ENCODE measurements around the gene SLC16A13. TPM values are rescaled to one million over a fixed set of nuclear protein-coding genes. Genes with fewer than 3 reads are reported as not detected.

The SLC16A13 gene
- total RNA-seq, 1 experiment from 2014 or later: 13.1 TPM

DNA sequence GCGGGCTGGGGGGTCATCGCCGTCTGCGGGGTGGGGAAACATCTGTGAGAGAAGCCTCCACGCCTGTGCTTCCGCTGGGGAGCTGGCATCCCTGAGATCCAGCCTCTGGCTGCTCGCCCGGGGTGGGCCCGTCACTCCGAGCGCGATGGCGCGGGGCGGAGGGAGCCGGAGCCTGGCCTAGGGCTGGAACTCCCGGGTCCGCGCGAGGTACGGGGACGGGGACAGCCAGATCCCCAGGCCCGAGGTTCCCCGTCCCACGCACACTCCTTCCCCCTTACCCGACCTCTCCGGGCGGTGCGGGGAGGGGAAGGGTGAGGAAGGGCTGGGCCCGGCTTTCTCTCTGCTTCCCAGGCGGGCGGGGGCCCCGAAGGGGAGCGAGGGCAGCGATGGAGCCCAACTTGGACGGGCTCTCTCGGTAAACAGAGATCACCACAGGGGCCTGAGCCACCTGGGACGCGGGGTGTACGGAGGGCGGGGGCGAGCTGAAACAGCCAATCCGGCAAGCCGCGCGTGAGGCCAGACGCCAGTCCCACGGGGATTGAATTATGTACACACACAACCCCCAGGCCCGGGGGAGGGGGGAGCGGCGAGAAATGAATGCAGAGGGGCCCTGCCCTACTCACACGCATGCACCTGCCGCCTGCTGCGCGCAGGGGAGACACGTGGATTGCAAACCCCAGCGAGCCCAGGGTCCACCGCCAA is 7.8 kb downstream of the SLC16A13 start, which contains the start of gene SLC16A11:
TSS of gene SLC16A11 (minus strand) at position 596 of the 702 bp plus-strand sequence. CDS start at position 17, 579 bp downstream.
- DNase-seq (ENCODE audit: low read depth, low spot score): no peak
- ATAC-seq: peak; percentile 60
- intact Hi-C loops (cut with micrococcal nuclease; ENCODE audit: unreplicated experiment) (loop anchor here (10.0 kb wide), 1 partner anchor 121 kb away; no protein-coding TSS in a partner anchor), in situ Hi-C loops (cut with HindIII; ENCODE audit: low pct_unique_long_range_greater_than_20kb, low sequenced_read_pairs) (no loop called here)
- Histone ChIP-seq H3K4me1 (ENCODE audit: control insufficient read depth, insufficient read depth, low read length) (peaks cover 12% of the 10 kb centered on the region), H3K27me3 (ENCODE audit: control insufficient read depth, insufficient read depth, low read length) (no peaks in the 10 kb centered on the region), H3K36me3 (ENCODE audit: control insufficient read depth, insufficient read depth, low read length) (no peaks in the 10 kb centered on the region), H3K4me3 (ENCODE audit: low read depth in 2 of 2, low read length in 2 of 2) (peak within 1 kb of the TSS; percentile 37 to 55), H3K27ac (ENCODE audit: low read length) (no peak within 1 kb of the TSS), H3K9me3 (ENCODE audit: control insufficient read depth, insufficient read depth, low read depth, low read length) (no peaks in the 10 kb centered on the region)
- TF ChIP-seq POLR2AphosphoS5 (IDR thresholded peaks at IDR 0.05; ENCODE audit: low read depth, low read length) (no peak), TCF7L2 (IDR thresholded peaks at IDR 0.05; ENCODE audit: low read depth, low read length) (no peak)
- TF ChIP-seq, protein P1, sequence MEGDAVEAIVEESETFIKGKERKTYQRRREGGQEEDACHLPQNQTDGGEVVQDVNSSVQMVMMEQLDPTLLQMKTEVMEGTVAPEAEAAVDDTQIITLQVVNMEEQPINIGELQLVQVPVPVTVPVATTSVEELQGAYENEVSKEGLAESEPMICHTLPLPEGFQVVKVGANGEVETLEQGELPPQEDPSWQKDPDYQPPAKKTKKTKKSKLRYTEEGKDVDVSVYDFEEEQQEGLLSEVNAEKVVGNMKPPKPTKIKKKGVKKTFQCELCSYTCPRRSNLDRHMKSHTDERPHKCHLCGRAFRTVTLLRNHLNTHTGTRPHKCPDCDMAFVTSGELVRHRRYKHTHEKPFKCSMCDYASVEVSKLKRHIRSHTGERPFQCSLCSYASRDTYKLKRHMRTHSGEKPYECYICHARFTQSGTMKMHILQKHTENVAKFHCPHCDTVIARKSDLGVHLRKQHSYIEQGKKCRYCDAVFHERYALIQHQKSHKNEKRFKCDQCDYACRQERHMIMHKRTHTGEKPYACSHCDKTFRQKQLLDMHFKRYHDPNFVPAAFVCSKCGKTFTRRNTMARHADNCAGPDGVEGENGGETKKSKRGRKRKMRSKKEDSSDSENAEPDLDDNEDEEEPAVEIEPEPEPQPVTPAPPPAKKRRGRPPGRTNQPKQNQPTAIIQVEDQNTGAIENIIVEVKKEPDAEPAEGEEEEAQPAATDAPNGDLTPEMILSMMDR (IDR thresholded peaks at IDR 0.05): no peak
- ChIA-PET POLR2A (interaction anchor here (0.9 kb wide), 1 partner anchor 175 kb away, joined by 4 read pairs; no protein-coding TSS in a partner anchor), CTCF (no interaction called here)
- no TSS peak for BruUV-seq (replicated peaks)

DNA sequence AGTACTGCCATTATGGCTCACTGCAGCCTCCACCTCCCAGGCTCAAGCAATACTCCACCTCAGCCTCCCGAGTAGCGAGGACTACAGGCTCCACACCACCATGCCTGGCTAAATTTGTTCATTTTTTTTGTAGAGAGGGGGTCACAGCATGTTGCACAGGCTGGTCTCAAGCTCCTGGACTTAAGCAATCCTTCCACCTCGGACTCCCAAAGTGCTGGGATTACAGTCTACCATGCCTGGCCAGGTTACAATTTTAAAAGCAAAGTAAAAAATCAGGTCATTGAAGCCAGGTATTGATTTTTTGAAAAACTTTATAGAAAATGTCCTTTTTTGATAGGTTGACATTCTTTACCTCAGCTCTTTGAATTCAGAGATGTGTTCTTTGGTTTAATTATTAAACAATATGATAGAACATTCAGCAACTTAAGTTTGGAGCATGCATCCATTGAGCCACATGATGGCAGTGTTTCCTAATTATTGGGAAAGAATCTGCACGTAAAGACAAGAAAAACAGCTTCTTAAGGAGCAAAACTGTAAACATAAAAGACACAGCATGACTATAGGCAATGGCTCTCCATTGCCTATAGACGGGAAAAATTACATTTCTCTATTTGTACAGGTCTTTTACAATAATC is 9.8 kb downstream of the SLC16A13 start:
- POLR2A ChIA-PET: no interaction called here
- ATAC-seq (peak; percentile 37; the same call in 1 of the 2 replicates), DNase-seq (ENCODE audit: low read depth, low spot score) (peak; percentile 77)
- Histone ChIP-seq H3K9me3 (ENCODE audit: control insufficient read depth, insufficient read depth, low read depth, low read length) (no peaks in the 10 kb centered on the region), H3K4me1 (ENCODE audit: control insufficient read depth, insufficient read depth, low read length) (peaks cover 22% of the 10 kb centered on the region), H3K27me3 (ENCODE audit: control insufficient read depth, insufficient read depth, low read length) (no peaks in the 10 kb centered on the region), H3K36me3 (ENCODE audit: control insufficient read depth, insufficient read depth, low read length) (no peaks in the 10 kb centered on the region), H3K27ac (ENCODE audit: low read length) (no peak overlapping the region), H3K4me3 (ENCODE audit: low read depth in 2 of 2, low read length in 2 of 2) (no peak overlapping the region)
- no peak for TF ChIP-seq TCF7L2 (IDR thresholded peaks at IDR 0.05; ENCODE audit: low read depth, low read length)
- TF ChIP-seq, protein P1 (IDR thresholded peaks at IDR 0.05): peak; percentile 75; the same call in 1 of the 2 replicates
- no peak for TF ChIP-seq POLR2AphosphoS5 (IDR thresholded peaks at IDR 0.05; ENCODE audit: low read depth, low read length)
- TF ChIP-seq, protein P2, sequence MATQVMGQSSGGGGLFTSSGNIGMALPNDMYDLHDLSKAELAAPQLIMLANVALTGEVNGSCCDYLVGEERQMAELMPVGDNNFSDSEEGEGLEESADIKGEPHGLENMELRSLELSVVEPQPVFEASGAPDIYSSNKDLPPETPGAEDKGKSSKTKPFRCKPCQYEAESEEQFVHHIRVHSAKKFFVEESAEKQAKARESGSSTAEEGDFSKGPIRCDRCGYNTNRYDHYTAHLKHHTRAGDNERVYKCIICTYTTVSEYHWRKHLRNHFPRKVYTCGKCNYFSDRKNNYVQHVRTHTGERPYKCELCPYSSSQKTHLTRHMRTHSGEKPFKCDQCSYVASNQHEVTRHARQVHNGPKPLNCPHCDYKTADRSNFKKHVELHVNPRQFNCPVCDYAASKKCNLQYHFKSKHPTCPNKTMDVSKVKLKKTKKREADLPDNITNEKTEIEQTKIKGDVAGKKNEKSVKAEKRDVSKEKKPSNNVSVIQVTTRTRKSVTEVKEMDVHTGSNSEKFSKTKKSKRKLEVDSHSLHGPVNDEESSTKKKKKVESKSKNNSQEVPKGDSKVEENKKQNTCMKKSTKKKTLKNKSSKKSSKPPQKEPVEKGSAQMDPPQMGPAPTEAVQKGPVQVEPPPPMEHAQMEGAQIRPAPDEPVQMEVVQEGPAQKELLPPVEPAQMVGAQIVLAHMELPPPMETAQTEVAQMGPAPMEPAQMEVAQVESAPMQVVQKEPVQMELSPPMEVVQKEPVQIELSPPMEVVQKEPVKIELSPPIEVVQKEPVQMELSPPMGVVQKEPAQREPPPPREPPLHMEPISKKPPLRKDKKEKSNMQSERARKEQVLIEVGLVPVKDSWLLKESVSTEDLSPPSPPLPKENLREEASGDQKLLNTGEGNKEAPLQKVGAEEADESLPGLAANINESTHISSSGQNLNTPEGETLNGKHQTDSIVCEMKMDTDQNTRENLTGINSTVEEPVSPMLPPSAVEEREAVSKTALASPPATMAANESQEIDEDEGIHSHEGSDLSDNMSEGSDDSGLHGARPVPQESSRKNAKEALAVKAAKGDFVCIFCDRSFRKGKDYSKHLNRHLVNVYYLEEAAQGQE (IDR thresholded peaks at IDR 0.05; ENCODE audit: insufficient read depth in 1 of 2, low read depth in 2 of 2, low read length in 1 of 2): no peak
- TF ChIP-seq SIN3A (IDR thresholded peaks at IDR 0.05; ENCODE audit: borderline replicate concordance, insufficient read depth, low read depth, low read length): no peak
- in situ Hi-C loops (cut with HindIII; ENCODE audit: low pct_unique_long_range_greater_than_20kb, low sequenced_read_pairs): no loop called here
- no TSS peak for BruUV-seq (replicated peaks)
- intact Hi-C loops (cut with micrococcal nuclease; ENCODE audit: unreplicated experiment): loop anchor here (10.0 kb wide), 1 partner anchor 119 kb away; no protein-coding TSS in a partner anchor
- CTCF ChIA-PET: interaction anchor here (0.6 to 2.0 kb wide), 9 partner anchors 10 to 175 kb away, joined by 3 to 13 read pairs (median 5); no protein-coding TSS in a partner anchor
